Neural cell (in vitro differentiated cells): Measurements from ENCODE around the gene ATF2. TPM values are rescaled to one million over a fixed set of nuclear protein-coding genes. Genes with fewer than 3 reads are reported as not detected.
A peak's percentile ranks its signal among the peaks of the same experiment; 100 is the strongest.
"Not testable (repeated sequence)": the region's sequence is repeated elsewhere in the genome, so short reads cannot be mapped to it uniquely, and the experiment has no call there.

ENCODE experiments used
- H2AFZ ChIP-seq: fragments of 200-600, 300-800 bp; sonication (generic), shearing (Covaris generic); 2 replicates; pipeline ENCODE4 v1.6.0; 2014; ENCODE audit warnings: low read depth, mild to moderate bottlenecking, antibody characterized with exemption, low read length, moderate library complexity
- H3F3A ChIP-seq: fragments of 200-600 bp; shearing (Covaris generic); 2 replicates; pipeline ENCODE4 v1.6.1; 2016; ENCODE audit warnings: mild to moderate bottlenecking, moderate library complexity, mixed read lengths, antibody characterized with exemption, low read length; ENCODE audit not compliant: insufficient read depth, poor library complexity, severe bottlenecking
- H3K27ac ChIP-seq: fragments of 200-600, 300-800 bp; sonication (generic), shearing (Covaris generic); 2 replicates; pipeline ENCODE4 v1.5.1; 2014; ENCODE audit warnings: mild to moderate bottlenecking, low read length, moderate library complexity
- H3K27me3 ChIP-seq: fragments of 300-800, 200-600 bp; sonication (generic), shearing (Covaris generic); 2 replicates; pipeline ENCODE4 v1.6.0; 2014; ENCODE audit warnings: mild to moderate bottlenecking, low read depth, low read length, moderate library complexity; ENCODE audit not compliant: insufficient read depth
- H3K36me3 ChIP-seq: fragments of 300-800, 200-600 bp; sonication (generic), shearing (Covaris generic); 2 replicates; pipeline ENCODE4 v1.5.1; 2014; ENCODE audit warnings: mild to moderate bottlenecking, antibody characterized with exemption, low read length, moderate library complexity; ENCODE audit not compliant: insufficient read depth
- H3K4me2 ChIP-seq: fragments of 300-800, 200-600 bp; sonication (generic), shearing (Covaris generic); 2 replicates; pipeline ENCODE4 v1.6.0; 2014; ENCODE audit warnings: mild to moderate bottlenecking, low read length
- H3K4me3 ChIP-seq: fragments of 300-800, 200-600 bp; sonication (generic), shearing (Covaris generic); 2 replicates; pipeline ENCODE4 v1.5.1; 2014; ENCODE audit warnings: mild to moderate bottlenecking, low read length, moderate library complexity
- H3K79me2 ChIP-seq: fragments of 200-600 bp; shearing (Covaris generic); replicated peaks from 2 replicates; pipeline ENCODE4 v1.6.0; 2014; ENCODE audit warnings: mild to moderate bottlenecking, low read length, moderate library complexity; ENCODE audit not compliant: insufficient read depth
- H3K9ac ChIP-seq: fragments of 300-800, 200-600 bp; sonication (generic), shearing (Covaris generic); 2 replicates; pipeline ENCODE4 v1.6.1; 2016; ENCODE audit warnings: mild to moderate bottlenecking, low read length, mixed read lengths
- H3K9me2 ChIP-seq: fragments of 200-600 bp; shearing (Covaris generic); 2 replicates; pipeline ENCODE4 v1.6.1; 2016; ENCODE audit warnings: mild to moderate bottlenecking, low read length, mixed read lengths; ENCODE audit not compliant: insufficient read depth
- H3K9me3 ChIP-seq: fragments of 200-600, 300-800 bp; sonication (generic), shearing (Covaris generic); 2 replicates; pipeline ENCODE4 v1.6.1; 2016; ENCODE audit warnings: mild to moderate bottlenecking, mixed run types, low read length, moderate library complexity, mixed read lengths
- H4K20me1 ChIP-seq: fragments of 200-600 bp; shearing (Covaris generic); 2 replicates; pipeline ENCODE4 v1.6.1; 2016; ENCODE audit warnings: mild to moderate bottlenecking, mixed run types; ENCODE audit not compliant: insufficient read depth
- CTCF ChIP-seq: fragments of 450-650 bp; IDR thresholded peaks from 2 replicates; pipeline ENCODE4 v1.5.1; 2014; ENCODE audit warnings: antibody characterized with exemption, mild to moderate bottlenecking, moderate library complexity; ENCODE audit not compliant: poor library complexity, severe bottlenecking
- EP300 ChIP-seq: fragments of 450-650 bp; conservative IDR thresholded peaks from 2 replicates; pipeline ENCODE4 v1.6.1; 2014; ENCODE audit warnings: antibody characterized with exemption, mild to moderate bottlenecking, moderate library complexity; ENCODE audit not compliant: poor library complexity, severe bottlenecking
- EZH2 ChIP-seq: fragments of 200-600, 300-800 bp; shearing (Covaris generic), sonication (generic); IDR thresholded peaks from 2 replicates; pipeline ENCODE4 v1.6.1; 2014; ENCODE audit warnings: antibody characterized with exemption, low read length, borderline replicate concordance, mild to moderate bottlenecking; ENCODE audit not compliant: insufficient read depth, poor library complexity, severe bottlenecking
- MXI1 ChIP-seq: fragments of 450-650 bp; conservative IDR thresholded peaks from 2 replicates; pipeline ENCODE4 v1.6.1; 2014; ENCODE audit warnings: antibody characterized with exemption, mild to moderate bottlenecking; ENCODE audit not compliant: poor library complexity, severe bottlenecking
- POLR2AphosphoS5 ChIP-seq: IDR thresholded peaks from 2 replicates; pipeline ENCODE4 v1.6.1; 2012
- RAD21 ChIP-seq: fragments of 450-650 bp; conservative IDR thresholded peaks from 2 replicates; pipeline ENCODE4 v1.6.1; 2014; ENCODE audit warnings: antibody characterized with exemption, mild to moderate bottlenecking, moderate library complexity
- SMC3 ChIP-seq: fragments of 450-650 bp; conservative IDR thresholded peaks from 2 replicates; pipeline ENCODE4 v1.6.1; 2014; ENCODE audit warnings: antibody characterized with exemption, mild to moderate bottlenecking, moderate library complexity; ENCODE audit not compliant: poor library complexity
- TAF1 ChIP-seq: IDR thresholded peaks from 2 replicates; pipeline ENCODE4 v1.6.1; 2012; ENCODE audit warnings: low read depth
- polyA plus RNA-seq: library from polyadenylated mRNA; depleted of rRNA; stranded (reverse); fragments of >200 nt; gene quantifications from 2 replicates; pipeline ENCODE4 v1.2.3, GENCODE V29; 2014
- TF ChIP-seq, protein P1 (sequence below): IDR thresholded peaks from 2 replicates; pipeline ENCODE4 v1.6.1; 2012; ENCODE audit warnings: borderline replicate concordance

The ATF2 gene
- polyA plus RNA-seq, 1 donor from 2014 or later: 93.4 TPM

DNA sequence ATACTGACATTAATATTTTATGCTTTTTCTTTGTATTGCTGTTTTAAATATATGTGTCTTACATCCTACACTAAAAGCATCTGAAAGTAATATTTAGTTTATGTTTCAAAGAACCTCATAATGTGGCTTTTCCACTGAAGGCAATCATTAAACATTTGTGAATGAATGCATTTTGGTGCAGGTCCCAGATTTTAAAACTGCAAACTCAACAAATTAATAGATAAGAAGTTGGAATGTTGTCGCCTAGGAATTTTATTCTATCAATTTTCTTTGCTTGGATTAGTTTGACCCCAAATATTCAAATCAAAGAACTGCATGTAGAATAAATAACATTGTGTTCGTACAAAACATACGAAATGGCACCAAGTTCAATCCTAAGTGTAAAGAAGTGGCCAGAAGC is 44.7 kb downstream of the ATF2 start:
- TF ChIP-seq EZH2: no peak
- no peak for TF ChIP-seq RAD21
- TF ChIP-seq TAF1: no peak
- TF ChIP-seq, protein P1, sequence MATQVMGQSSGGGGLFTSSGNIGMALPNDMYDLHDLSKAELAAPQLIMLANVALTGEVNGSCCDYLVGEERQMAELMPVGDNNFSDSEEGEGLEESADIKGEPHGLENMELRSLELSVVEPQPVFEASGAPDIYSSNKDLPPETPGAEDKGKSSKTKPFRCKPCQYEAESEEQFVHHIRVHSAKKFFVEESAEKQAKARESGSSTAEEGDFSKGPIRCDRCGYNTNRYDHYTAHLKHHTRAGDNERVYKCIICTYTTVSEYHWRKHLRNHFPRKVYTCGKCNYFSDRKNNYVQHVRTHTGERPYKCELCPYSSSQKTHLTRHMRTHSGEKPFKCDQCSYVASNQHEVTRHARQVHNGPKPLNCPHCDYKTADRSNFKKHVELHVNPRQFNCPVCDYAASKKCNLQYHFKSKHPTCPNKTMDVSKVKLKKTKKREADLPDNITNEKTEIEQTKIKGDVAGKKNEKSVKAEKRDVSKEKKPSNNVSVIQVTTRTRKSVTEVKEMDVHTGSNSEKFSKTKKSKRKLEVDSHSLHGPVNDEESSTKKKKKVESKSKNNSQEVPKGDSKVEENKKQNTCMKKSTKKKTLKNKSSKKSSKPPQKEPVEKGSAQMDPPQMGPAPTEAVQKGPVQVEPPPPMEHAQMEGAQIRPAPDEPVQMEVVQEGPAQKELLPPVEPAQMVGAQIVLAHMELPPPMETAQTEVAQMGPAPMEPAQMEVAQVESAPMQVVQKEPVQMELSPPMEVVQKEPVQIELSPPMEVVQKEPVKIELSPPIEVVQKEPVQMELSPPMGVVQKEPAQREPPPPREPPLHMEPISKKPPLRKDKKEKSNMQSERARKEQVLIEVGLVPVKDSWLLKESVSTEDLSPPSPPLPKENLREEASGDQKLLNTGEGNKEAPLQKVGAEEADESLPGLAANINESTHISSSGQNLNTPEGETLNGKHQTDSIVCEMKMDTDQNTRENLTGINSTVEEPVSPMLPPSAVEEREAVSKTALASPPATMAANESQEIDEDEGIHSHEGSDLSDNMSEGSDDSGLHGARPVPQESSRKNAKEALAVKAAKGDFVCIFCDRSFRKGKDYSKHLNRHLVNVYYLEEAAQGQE: no peak
- TF ChIP-seq MXI1: no peak
- no peak for TF ChIP-seq SMC3
- TF ChIP-seq POLR2AphosphoS5: no peak
- Histone ChIP-seq H3K9me2 (no peaks in the 10 kb centered on the region), H3K27me3 (no peaks in the 10 kb centered on the region), H3K79me2 (peaks cover 22% of the 10 kb centered on the region), H3K9me3 (no peaks in the 10 kb centered on the region), H3K36me3 (peaks cover under 1% of the 10 kb centered on the region), H3K27ac (no peak overlapping the region), H3F3A (no peaks in the 10 kb centered on the region), H3K4me3 (no peak overlapping the region), H4K20me1 (no peaks in the 10 kb centered on the region), H3K9ac (no peak overlapping the region), H3K4me2 (no peak overlapping the region), H2AFZ (no peak overlapping the region)

DNA sequence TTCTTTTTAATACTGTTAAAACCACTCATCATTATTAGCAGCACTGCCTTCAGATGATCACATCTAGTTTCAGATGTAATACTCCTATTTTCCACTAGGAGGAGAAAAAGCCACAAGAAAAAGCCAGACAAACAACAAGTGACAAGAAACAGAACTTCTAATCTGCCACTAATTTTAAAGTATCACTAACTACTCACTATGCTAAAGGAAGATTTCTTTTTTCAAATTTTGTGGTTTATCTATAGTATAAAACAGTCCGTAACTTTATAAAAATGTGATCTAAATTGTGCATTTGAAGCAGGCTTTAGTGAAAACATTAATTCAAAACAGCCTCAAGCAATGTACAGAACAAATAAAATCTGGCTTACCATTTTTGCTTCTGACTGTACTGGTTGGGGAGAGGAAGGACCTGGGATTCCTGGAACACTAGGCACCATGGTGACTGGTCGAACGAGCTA is 56.8 kb downstream of the ATF2 start:
- Histone ChIP-seq H3K9ac (no peak overlapping the region), H3F3A (no peaks in the 10 kb centered on the region), H3K27ac (no peak overlapping the region), H2AFZ (no peak overlapping the region), H3K4me2 (no peak overlapping the region), H3K27me3 (no peaks in the 10 kb centered on the region), H3K4me3 (no peak overlapping the region), H3K9me3 (no peaks in the 10 kb centered on the region), H3K79me2 (no peaks in the 10 kb centered on the region), H4K20me1 (no peaks in the 10 kb centered on the region), H3K36me3 (peaks cover 23% of the 10 kb centered on the region), H3K9me2 (no peaks in the 10 kb centered on the region)
- TF ChIP-seq SMC3 (peak; percentile 68), CTCF (peak; percentile 65), EP300 (no peak), RAD21 (peak; percentile 59)
- TF ChIP-seq, protein P1: no peak

- H3K9me3 ChIP-seq, H3K9ac ChIP-seq, H4K20me1 ChIP-seq, H3K9me2 ChIP-seq, H3K27me3 ChIP-seq, H3K4me2 ChIP-seq, H3K79me2 ChIP-seq, H3K27ac ChIP-seq, H3F3A ChIP-seq, H3K36me3 ChIP-seq, H3K4me3 ChIP-seq, H2AFZ ChIP-seq: not testable (repeated sequence)
Observed at GRCh38 chr2:175108091-175108490, 59.9 kb downstream of the ATF2 start.
